Stimulated activated CD4-positive, alpha-beta T cell treated with anti-CD3 and anti-CD28 coated beads, Interleukin-12 subunit alpha, Interleukin-12 subunit beta, amount 100 ng/mL, for 4 hours (primary cell): ENCODE measurements around the gene SPG7.
"Not testable (repeated sequence)": the region's sequence is repeated elsewhere in the genome, so short reads cannot be mapped to it uniquely, and the experiment has no call there.

Source experiments
- DNase-seq: peaks from one replicate; pipeline ENCODE4 v3.0.0-alpha.2; 2020

Gene SPG7

GRCh38 chr16:89582614-89583196, 74.5 kb downstream of the SPG7 start:
- no peak for DNase-seq

GRCh38 chr16:89583197-89583894, 75.1 kb downstream of the SPG7 start:
- DNase-seq = no peak

- DNase-seq = no peak
Observed at GRCh38 chr16:89583895-89584644, 75.9 kb downstream of the SPG7 start.

GRCh38 chr16:89584768-89585549, 76.8 kb downstream of the SPG7 start:
- DNase-seq = no peak

GRCh38 chr16:89586218-89586617, 78.0 kb downstream of the SPG7 start:
- no peak for DNase-seq

GRCh38 chr16:89586853-89587252, 78.7 kb downstream of the SPG7 start:
- DNase-seq = no peak

GRCh38 chr16:89587676-89588075, 79.5 kb downstream of the SPG7 start:
- DNase-seq = not testable (repeated sequence)

GRCh38 chr16:89588413-89589109, 80.4 kb downstream of the SPG7 start:
- no peak for DNase-seq

GRCh38 chr16:89589241-89589926, 81.2 kb downstream of the SPG7 start:
- no peak for DNase-seq

- no peak for DNase-seq
Observed at GRCh38 chr16:89593841-89594240, 85.6 kb downstream of the SPG7 start.

- no peak for DNase-seq
Observed at GRCh38 chr16:89595330-89596060, 87.3 kb downstream of the SPG7 start.

- DNase-seq = no peak
Observed at GRCh38 chr16:89596061-89596689, 88.0 kb downstream of the SPG7 start.

GRCh38 chr16:89596957-89597649, 88.9 kb downstream of the SPG7 start:
- no peak for DNase-seq

- DNase-seq = no peak
Observed at GRCh38 chr16:89598199-89598598, 90.0 kb downstream of the SPG7 start.

GRCh38 chr16:89599451-89599858, 91.3 kb downstream of the SPG7 start:
- DNase-seq = no peak

GRCh38 chr16:89599902-89600301, 91.7 kb downstream of the SPG7 start:
- no peak for DNase-seq

- no peak for DNase-seq
Observed at GRCh38 chr16:89600427-89600826, 92.2 kb downstream of the SPG7 start.

- DNase-seq = no peak
Observed at GRCh38 chr16:89600956-89601355, 92.8 kb downstream of the SPG7 start.

GRCh38 chr16:89601906-89602272, 93.7 kb downstream of the SPG7 start:
- DNase-seq = no peak

GRCh38 chr16:89602273-89602951, 94.2 kb downstream of the SPG7 start:
- peak; percentile 63 for DNase-seq
